ENCODE results near the gene ZACN.
"Not testable (repeated sequence)": the region's sequence is repeated elsewhere in the genome, so short reads cannot be mapped to it uniquely, and the experiment has no call there.

The ZACN gene

DNA sequence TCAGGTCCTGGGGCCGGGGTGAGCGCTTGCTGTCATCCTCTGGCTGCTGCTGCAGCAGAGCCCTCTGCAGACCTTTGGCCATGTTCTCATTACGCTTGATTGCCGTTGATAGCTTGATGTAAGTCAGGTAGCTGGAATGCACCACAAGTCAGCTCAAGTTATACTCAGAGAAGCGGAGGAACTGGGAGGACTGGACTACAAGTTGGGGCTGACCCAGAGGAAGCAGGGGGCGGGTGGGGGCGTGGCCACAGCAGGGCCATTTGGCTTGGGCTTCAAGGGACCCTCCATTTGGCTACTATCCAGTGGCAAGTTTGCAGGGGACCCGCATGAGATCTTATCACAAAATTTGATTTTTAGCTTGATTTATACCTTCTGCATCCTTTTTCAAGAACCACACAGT lies 32.9 kb upstream of the ZACN start:
- no peak for TF ChIP-seq POLR2AphosphoS5 (IDR thresholded peaks at IDR 0.05; ENCODE audit: low read depth, low read length)
- no peak for TF ChIP-seq POLR2A (IDR thresholded peaks at IDR 0.05; ENCODE audit: low read depth, low read length)
- TF ChIP-seq TAF1 (IDR thresholded peaks at IDR 0.05; ENCODE audit: borderline replicate concordance, low read depth, low read length) = no peak
- no peak for FAIRE-seq
- DNase-seq (ENCODE audit: insufficient read length) = no peak

DNA sequence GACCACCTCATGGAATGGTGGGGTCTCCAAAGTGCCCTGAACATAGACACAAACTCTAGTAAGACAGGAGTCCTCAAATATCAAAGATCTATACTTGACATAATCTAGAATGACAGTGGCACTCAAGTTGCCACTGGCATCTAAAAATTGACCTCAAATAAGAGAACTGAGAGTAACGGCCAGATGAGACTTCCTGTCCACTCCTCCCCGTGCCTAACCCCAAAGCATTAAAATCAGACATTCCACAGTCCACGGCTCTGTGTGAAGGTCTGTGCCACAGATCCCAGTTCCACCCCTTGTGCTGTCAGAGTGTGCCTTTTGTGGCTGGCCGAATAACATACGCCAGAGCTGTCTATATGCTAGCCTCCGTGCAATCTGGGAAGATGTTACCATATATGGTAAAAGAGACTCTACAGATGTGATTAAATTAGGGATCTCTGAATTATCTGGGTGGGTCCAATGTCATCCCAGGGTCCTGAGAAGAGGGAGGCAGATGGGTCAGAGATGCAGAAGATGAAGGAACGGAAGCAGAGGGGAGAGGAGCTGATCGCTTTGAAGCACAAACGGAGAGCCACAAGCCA lies 30.9 kb upstream of the ZACN start:
- FAIRE-seq (no peak), DNase-seq (ENCODE audit: insufficient read length) (no peak)
- TF ChIP-seq TAF1 (IDR thresholded peaks at IDR 0.05; ENCODE audit: borderline replicate concordance, low read depth, low read length) = no peak
- TF ChIP-seq POLR2A (IDR thresholded peaks at IDR 0.05; ENCODE audit: low read depth, low read length) = no peak
- TF ChIP-seq POLR2AphosphoS5 (IDR thresholded peaks at IDR 0.05; ENCODE audit: low read depth, low read length) = no peak

DNA sequence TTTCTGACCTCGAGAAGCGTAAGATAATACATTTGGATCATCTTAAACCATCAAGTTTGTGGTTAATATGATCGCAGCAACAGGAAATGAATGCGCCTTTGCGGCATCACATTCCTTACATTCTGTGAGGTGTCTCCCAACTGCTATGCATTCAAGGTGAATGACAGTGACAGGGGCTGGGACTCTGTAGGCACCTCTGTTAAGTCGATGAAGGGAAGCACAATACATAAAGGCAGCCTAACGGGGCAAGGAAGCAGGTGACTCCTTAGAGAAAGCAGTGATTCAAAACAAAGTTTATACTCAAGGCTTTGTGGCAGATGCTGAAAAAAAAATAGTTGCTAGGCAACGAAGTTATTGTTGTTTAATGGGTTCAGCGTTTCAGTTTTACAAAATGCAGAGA lies 30.3 kb upstream of the ZACN start:
- DNase-seq (ENCODE audit: insufficient read length) = no peak
- TF ChIP-seq TAF1 (IDR thresholded peaks at IDR 0.05; ENCODE audit: borderline replicate concordance, low read depth, low read length) = no peak
- no peak for TF ChIP-seq POLR2AphosphoS5 (IDR thresholded peaks at IDR 0.05; ENCODE audit: low read depth, low read length)
- TF ChIP-seq POLR2A (IDR thresholded peaks at IDR 0.05; ENCODE audit: low read depth, low read length) = no peak

DNA sequence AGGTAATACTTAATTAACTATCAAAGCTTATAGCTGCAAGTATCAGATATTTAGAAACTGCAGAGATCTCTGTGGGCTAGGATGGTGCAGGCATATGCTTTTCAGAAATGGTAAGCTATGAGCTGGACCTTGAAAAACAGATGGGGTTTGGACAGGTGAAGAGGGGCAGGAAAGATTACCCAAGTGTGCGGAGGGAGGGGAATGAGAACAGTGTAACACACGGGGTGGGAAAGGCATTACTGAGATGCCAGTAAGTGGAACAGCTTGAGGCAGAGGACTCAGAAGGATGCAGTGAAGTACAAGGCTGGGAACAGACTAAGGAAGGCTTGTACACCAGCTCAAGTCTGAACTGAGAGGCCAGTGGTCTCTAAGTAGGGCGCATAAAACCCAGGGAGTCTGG lies 29.7 kb upstream of the ZACN start:
- FAIRE-seq = no peak
- TF ChIP-seq POLR2AphosphoS5 (IDR thresholded peaks at IDR 0.05; ENCODE audit: low read depth, low read length) (no peak), POLR2A (IDR thresholded peaks at IDR 0.05; ENCODE audit: low read depth, low read length) (no peak), TAF1 (IDR thresholded peaks at IDR 0.05; ENCODE audit: borderline replicate concordance, low read depth, low read length) (no peak)
- DNase-seq (ENCODE audit: insufficient read length) = no peak

More for the DNA sequence above, 30.3 kb upstream of the ZACN start:
- FAIRE-seq = no peak

DNA sequence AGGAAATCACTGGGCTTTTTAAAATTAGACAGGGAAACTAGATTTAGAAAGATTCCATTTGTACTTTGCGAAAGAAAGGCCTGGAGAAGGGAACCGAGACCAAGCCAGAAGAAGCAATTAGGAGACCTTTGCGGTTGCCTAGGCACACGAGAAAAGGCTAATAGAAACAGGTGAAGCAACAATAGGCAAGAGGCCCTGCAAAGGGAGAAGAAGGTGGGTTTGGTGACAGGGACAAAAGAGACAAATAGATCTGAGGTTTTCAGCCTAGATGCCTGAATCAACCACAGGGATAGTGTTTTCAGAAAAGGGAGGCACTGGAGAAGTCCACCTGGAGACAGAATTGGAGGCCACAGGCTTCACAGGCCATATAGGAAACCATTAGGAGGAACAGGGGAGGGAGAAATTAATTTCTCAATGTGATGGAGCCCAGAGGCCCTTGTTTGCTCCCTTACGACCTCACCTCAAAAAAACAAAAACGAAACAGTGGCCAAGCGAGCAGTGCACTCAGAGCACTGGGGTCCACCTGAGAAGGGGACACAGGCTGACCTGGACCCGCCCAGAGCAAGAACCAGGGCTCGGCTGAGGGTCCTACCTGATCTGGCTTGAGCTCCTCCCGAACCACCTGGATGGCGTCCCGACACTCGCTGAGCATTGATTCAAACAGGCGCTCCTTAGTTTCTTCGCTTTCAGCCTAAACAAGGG lies 29.0 kb upstream of the ZACN start:
- FAIRE-seq (no peak), DNase-seq (ENCODE audit: insufficient read length) (no peak)
- TF ChIP-seq POLR2A (IDR thresholded peaks at IDR 0.05; ENCODE audit: low read depth, low read length) (no peak), POLR2AphosphoS5 (IDR thresholded peaks at IDR 0.05; ENCODE audit: low read depth, low read length) (no peak), TAF1 (IDR thresholded peaks at IDR 0.05; ENCODE audit: borderline replicate concordance, low read depth, low read length) (no peak)

DNA sequence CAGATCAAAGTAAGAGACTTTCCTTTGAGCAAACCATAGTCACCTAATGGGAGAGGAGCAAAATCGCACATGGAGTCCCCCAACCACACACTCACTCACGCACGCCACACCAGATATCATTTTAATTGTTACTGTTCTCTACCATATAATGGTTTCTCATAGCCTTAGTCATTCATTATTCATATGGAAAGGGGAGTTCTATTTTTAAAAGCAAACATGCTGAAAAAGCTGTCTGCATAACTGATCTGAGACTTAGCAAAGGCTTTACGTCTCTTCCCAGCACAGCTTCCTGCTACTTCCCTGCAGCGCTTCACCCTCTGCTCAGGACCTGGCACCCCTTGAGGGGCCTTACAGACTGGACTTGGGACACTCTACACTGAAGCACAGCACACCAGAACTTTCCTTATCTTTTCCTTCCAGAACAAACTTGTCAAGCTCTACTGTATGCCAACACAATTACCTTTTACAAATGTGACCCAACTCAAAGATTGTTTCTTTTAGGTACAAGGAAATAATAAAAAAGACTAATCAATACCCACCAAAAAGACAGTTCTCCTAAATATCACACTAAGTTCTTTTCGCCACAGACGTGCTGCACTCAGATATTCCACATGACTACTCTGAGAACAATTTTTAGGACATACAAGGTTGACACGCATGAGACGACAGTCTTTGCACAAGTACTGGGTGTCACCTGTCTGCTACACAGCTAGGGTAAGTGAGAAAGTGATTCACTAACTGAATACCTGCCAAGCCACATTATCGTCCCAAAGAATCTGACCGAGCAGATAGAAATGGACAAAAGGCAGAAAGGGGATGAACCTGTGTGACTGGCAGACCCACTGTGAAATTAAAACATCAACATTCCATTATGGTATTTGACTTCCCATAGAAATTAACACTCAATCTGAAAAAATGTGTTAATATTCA lies 28.2 kb upstream of the ZACN start:
- no peak for FAIRE-seq
- TF ChIP-seq POLR2AphosphoS5 (IDR thresholded peaks at IDR 0.05; ENCODE audit: low read depth, low read length) = no peak
- no peak for TF ChIP-seq TAF1 (IDR thresholded peaks at IDR 0.05; ENCODE audit: borderline replicate concordance, low read depth, low read length)
- TF ChIP-seq POLR2A (IDR thresholded peaks at IDR 0.05; ENCODE audit: low read depth, low read length) = no peak
- no peak for DNase-seq (ENCODE audit: insufficient read length)

DNA sequence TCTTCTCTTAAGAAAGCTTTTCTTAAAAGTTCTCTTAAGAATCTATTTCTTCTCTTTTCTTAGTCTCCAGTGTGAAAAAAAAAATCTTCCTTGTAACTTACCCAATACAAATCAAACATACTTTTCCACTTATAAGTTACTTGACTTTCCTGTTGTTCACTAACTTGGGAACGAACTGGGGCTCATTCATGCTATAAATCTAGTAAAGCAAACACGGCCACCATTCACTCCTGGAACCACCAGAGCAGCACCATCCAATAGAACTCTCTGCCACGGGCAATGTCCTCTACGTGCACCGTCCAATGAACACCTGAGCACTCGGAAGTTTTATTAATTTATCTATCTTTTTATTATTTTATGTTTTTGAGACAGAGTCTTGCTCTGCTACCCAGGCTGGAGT lies 27.4 kb upstream of the ZACN start:
- no peak for FAIRE-seq
- TF ChIP-seq POLR2A (IDR thresholded peaks at IDR 0.05; ENCODE audit: low read depth, low read length) (no peak), TAF1 (IDR thresholded peaks at IDR 0.05; ENCODE audit: borderline replicate concordance, low read depth, low read length) (no peak), POLR2AphosphoS5 (IDR thresholded peaks at IDR 0.05; ENCODE audit: low read depth, low read length) (no peak)
- DNase-seq (ENCODE audit: insufficient read length) = no peak

DNA sequence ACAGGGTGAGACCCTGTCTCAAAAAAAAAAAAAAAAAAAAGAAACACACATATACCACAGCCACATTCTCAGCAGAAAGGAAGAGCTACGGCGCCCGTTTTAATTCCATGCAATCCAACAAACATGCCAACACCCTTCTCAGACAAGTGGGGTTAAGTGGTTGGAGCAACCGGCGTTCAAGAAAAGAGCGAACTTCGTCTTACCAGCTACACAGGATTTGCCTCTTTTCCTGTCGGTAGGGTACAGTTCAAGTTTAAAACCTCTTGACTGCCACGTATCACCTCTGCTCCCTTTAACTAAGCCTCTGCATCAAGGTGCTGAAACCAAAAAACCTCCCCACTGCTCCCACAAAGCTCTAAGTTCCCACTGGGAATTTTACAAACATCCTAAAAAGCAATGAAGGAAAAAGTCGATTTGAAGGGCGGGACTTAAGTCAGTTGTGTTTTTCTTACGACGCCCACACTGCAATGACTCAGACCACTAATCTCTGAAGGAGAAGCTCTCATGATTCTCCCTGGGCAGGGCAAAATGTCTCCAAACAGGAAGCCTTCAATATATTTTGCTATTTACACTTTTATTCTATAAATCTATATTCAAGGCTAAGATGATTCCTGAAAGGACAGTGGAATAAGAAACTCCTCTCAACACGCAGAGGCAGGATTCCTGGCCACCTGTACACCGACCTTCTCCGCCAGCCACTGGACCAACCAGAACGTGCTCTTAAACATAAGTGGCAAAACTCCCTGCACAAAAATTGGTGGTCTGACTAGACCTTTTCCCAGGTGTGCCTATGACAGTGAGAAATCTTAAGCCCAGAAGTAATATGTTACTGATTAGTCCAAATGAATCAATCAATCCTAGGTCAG lies 25.5 kb upstream of the ZACN start:
- FAIRE-seq (no peak), DNase-seq (ENCODE audit: insufficient read length) (no peak)
- no peak for TF ChIP-seq POLR2AphosphoS5 (IDR thresholded peaks at IDR 0.05; ENCODE audit: low read depth, low read length)

DNA sequence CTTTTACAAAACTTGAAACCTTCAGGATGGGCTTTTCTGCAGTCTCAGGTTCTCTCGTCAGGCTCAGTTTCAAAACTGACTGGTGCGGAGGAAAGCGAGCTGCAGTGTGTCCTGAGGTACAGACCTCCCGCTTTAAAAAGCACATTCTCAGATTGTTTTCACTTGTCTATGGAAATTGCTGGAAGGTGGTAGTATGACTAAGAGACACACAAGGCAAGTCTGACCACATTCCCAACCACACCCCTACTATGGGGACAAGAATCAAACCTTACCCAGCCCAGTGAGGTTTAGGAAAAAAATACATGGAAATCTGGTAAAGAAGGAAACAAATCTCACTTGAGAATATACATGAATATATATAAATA lies 24.9 kb upstream of the ZACN start:
- TF ChIP-seq TAF1 (IDR thresholded peaks at IDR 0.05; ENCODE audit: borderline replicate concordance, low read depth, low read length) (no peak), POLR2A (IDR thresholded peaks at IDR 0.05; ENCODE audit: low read depth, low read length) (no peak)
- DNase-seq (ENCODE audit: insufficient read length) = no peak
- no peak for FAIRE-seq

DNA sequence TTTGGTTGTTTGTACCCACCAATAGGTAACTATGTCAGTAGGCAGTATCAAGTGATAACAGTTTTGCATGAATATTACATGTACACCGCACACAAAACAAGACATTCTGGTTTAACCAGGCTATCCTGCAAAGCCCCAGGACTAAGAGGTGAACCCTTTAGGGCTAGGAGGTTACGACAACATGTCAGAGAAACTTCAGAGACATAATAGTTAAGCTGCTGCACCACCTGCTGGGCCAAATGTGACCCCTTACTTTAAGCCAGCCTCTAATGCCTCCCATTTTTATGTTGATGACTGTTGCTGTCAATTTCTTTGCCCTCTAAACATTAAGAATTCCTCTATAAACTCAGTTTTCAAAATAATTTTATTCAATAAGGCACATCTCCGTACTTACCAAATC lies 22.1 kb upstream of the ZACN start:
- DNase-seq (ENCODE audit: insufficient read length) (no peak), FAIRE-seq (no peak)
- TF ChIP-seq POLR2AphosphoS5 (IDR thresholded peaks at IDR 0.05; ENCODE audit: low read depth, low read length) (no peak), POLR2A (IDR thresholded peaks at IDR 0.05; ENCODE audit: low read depth, low read length) (no peak), TAF1 (IDR thresholded peaks at IDR 0.05; ENCODE audit: borderline replicate concordance, low read depth, low read length) (no peak)

DNA sequence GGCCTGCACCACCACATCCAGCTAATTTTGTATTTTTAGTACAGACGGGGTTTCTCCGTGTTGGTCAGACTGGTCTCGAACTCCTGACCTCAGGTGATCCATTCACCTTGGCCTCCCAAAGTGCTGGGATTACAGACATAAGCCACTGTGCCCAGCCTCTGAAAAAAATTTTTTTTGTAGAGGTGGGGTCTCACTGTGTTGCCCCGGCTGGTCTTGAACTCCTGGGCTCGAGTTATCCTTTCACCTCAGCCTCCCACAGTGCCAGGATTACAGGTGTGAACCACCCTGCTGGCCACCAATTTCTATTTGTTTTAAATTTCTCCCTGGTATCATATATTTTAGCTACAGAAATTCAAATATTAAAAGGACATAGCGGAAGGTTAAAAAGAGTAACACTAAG lies 20.7 kb upstream of the ZACN start:
- FAIRE-seq = not testable (repeated sequence)

More for the DNA sequence above, 20.7 kb upstream of the ZACN start:
- not testable (repeated sequence) for DNase-seq (ENCODE audit: insufficient read length)
